ENCODE data around the gene PNMT. TPM values are rescaled to one million over a fixed set of nuclear protein-coding genes. Genes with fewer than 3 reads are reported as not detected.
A peak's percentile ranks its signal among the peaks of the same experiment; 100 is the strongest.

The PNMT gene
- total and polyA plus RNA-seq, 2 of the 8 experiments (the other 6 are each of a cell fraction or from before 2014, with no cell fraction given): 5.6 to 10.9 TPM

DNA sequence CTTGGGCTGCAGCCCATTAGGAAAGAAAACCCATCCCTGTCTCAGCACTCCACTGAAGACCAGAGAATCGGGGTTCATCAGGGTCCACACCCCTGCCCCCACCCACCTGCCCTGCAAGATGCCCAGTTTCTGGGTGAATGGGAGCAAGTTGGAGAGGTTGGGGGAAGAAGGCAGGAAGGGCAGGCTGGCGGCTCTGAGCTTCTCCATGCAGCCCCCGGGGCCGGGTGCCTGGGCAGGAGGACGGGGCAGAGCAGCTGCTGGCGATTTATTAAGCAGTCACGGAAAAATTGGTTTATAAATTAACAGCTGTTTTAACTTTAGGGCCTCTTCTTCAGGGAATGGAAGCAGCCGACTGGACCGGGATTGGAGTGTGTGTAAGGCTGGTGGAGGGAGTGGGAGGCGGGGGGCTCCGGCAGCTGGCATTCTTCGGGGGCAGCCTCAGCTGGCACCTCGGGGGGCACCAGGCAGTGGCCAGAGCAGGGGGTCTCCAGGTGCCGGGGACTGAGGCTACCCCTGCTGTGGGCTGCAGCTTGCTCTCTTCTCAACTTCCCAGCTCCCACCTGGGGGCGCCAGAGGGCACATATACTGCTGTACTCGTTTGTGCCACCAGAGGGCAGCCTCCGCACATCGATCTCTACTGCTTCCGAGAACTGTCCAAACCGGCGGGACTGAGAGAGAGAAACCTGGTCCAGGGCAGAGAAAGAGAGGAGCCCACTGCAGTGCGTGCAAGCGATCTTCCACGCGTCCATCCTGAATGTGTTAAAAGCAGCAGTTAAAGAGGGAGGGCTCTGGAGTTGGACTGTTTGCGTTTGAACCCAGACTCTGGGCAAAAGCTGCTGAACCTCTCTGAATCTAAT is 46.5 kb upstream of the PNMT start:
- ChIA-PET CTCF (ENCODE audit: partially characterized antibody) (interaction anchor here (0.5 to 49.2 kb wide), 56 partner anchors 2 to 1805 kb away, joined by 3 to 1885 read pairs (median 4); partner anchors contain the start of genes ERBB2, MIEN1, NEUROD2 and PGAP3), POLR2A (ENCODE audit: partially characterized antibody) (interaction anchor here (0.6 to 2.8 kb wide), 12 partner anchors 10 to 126 kb away, joined by 3 to 11 read pairs (median 4); partner anchors contain the start of genes ERBB2, MIEN1 and PGAP3)
- Histone ChIP-seq H2AK5ac (ENCODE audit: low read depth, low read length) (no peak overlapping the region), H3K23ac (ENCODE audit: insufficient read length) (no peak overlapping the region), H3K56ac (replicated peaks; ENCODE audit: insufficient read length, low read depth, low read length) (no peak overlapping the region), H3K27ac (ENCODE audit: low read depth, low read length) (no peak overlapping the region), H3K18ac (ENCODE audit: extremely low read depth, low read length) (no peak overlapping the region), H4K5ac (ENCODE audit: insufficient read length, low read depth, low read length) (no peak overlapping the region), H3K79me2 (ENCODE audit: control insufficient read depth in 1 of 2, insufficient read depth in 2 of 2, low read length in 2 of 2) (no peaks in the 10 kb centered on the region), H4K8ac (ENCODE audit: extremely low read depth, insufficient read depth, low read length) (no peak overlapping the region), H3K9ac (replicated peaks in 1 of 4; ENCODE audit: extremely low read depth in 1 of 4, low read depth in 3 of 4, low read length in 3 of 4) (no peak overlapping the region), H3K4me1 (replicated peaks in 1 of 4; ENCODE audit: control insufficient read depth in 3 of 4, insufficient read depth in 4 of 4, low read length in 3 of 4) (peaks cover 0 to 20% (median 14%) of the 10 kb centered on the region in 4 experiments; a peak in 6 of 7 replicates), H2AFZ (ENCODE audit: low read length) (no peak overlapping the region), H2BK12ac (ENCODE audit: low read depth, low read length) (no peak overlapping the region), H3K4ac (replicated peaks; ENCODE audit: insufficient read length, low read depth, low read length) (no peak overlapping the region), H2BK120ac (replicated peaks; ENCODE audit: low read depth, low read length) (no peak overlapping the region), H2BK20ac (ENCODE audit: low read length) (no peak overlapping the region), H3K79me1 (ENCODE audit: low read depth, low read length) (no peaks in the 10 kb centered on the region), H4K20me1 (replicated peaks in 1 of 2; ENCODE audit: control insufficient read depth in 1 of 2, insufficient read depth in 2 of 2, low read length in 2 of 2) (peaks cover 0 to 1% of the 10 kb centered on the region in 2 experiments), H3K23me2 (ENCODE audit: low read depth, low read length) (peaks cover 15% of the 10 kb centered on the region), H3K9me3 (ENCODE audit: insufficient read depth in 2 of 2, low read depth in 1 of 2, low read length in 1 of 2) (no peaks in the 10 kb centered on the region), H3K14ac (ENCODE audit: insufficient read length) (no peak overlapping the region), H3K4me3 (ENCODE audit: extremely low read depth in 1 of 4, insufficient read depth in 2 of 4, low read depth in 3 of 4, low read length in 4 of 4) (no peak overlapping the region), H3K27me3 (replicated peaks in 1 of 4; ENCODE audit: control insufficient read depth in 3 of 4, extremely low read depth in 1 of 4, insufficient read depth in 3 of 4, low read length in 3 of 4) (peaks cover 18 to 53% (median 50%) of the 10 kb centered on the region in 4 experiments), H3K36me3 (ENCODE audit: control insufficient read depth in 2 of 4, insufficient read depth in 4 of 4, low read length in 3 of 4) (no peaks in the 10 kb centered on the region), H2BK5ac (ENCODE audit: low read depth, low read length) (no peak overlapping the region), H3K4me2 (ENCODE audit: insufficient read depth in 1 of 2, low read depth in 2 of 2, low read length in 2 of 2) (peak overlapping the region in 1 of 2 experiments; percentile 35; a peak in 1 of 4 replicates), H2BK15ac (ENCODE audit: low read length) (no peak overlapping the region), H4K91ac (replicated peaks; ENCODE audit: insufficient read length, low read length) (no peak overlapping the region)
- WGBS, 2 experiments (ENCODE audit: extremely low coverage in 1 of 2, insufficient coverage in 1 of 2, insufficient read length in 1 of 2, insufficient replicate concordance in 2 of 2, low coverage in 1 of 2, low lambda C conversion rate in 2 of 2, missing lambda C conversion rate in 1 of 2): 17% methylated on average over 26 of the region's 26 CpGs; no CpG with 5 or more reads in 1 of the 2 experiments
- peak in 1 of 2 experiments; percentile 100 for DNase-seq (ENCODE audit: low read depth in 1 of 2, low spot score in 2 of 2)
- peak; percentile 81 for FAIRE-seq
- TF ChIP-seq GABPA (IDR thresholded peaks at IDR 0.05; ENCODE audit: borderline replicate concordance, insufficient read depth, low read length) (peak; percentile 45; the same call in 1 of the 2 replicates), KDM5A (IDR thresholded peaks at IDR 0.05; ENCODE audit: low read length) (no peak), BCL11A (IDR thresholded peaks at IDR 0.05; ENCODE audit: low read depth in 2 of 2, low read length in 2 of 2) (no peak), ASH2L (IDR thresholded peaks at IDR 0.05; ENCODE audit: low read length) (no peak), BRCA1 (IDR thresholded peaks at IDR 0.05; ENCODE audit: low read depth, low read length) (no peak), SIN3A (conservative IDR thresholded peaks at IDR 0.05 in 1 of 2, IDR thresholded peaks at IDR 0.05 in 1 of 2; ENCODE audit: low read depth in 1 of 2, low read length in 2 of 2) (peak in 1 of 2 experiments; percentile 59; a peak in 1 of 4 replicates), FOSL1 (IDR thresholded peaks at IDR 0.05; ENCODE audit: insufficient read depth, low read depth, low read length) (no peak), CHD1 (IDR thresholded peaks at IDR 0.05; ENCODE audit: low read depth, low read length) (no peak), NRF1 (IDR thresholded peaks at IDR 0.05; ENCODE audit: low read depth, low read length) (no peak), TCF12 (IDR thresholded peaks at IDR 0.05; ENCODE audit: low read depth, low read length) (0 out of 2 replicates have a peak, but pooled peaks have one; percentile 52), CTBP2 (IDR thresholded peaks at IDR 0.05; ENCODE audit: borderline replicate concordance, insufficient read depth, insufficient read length, low read length) (no peak)
